ENCODE measurements around the gene VPS16.

Gene VPS16

GRCh38 chr20:2836035-2836434 lies 4.5 kb upstream of the VPS16 start:
- no peak for DNase-seq

GRCh38 chr20:2837221-2837960 lies 3.2 kb upstream of the VPS16 start:
- no peak for DNase-seq

- DNase-seq = no peak
Observed at GRCh38 chr20:2838170-2838797, 2.3 kb upstream of the VPS16 start.

- DNase-seq = no peak
Observed at GRCh38 chr20:2838847-2839671, 1.5 kb upstream of the VPS16 start.

- no peak for DNase-seq
Observed at GRCh38 chr20:2839732-2840137, 810 bp upstream of the VPS16 start.

GRCh38 chr20:2840967-2841531 lies 504 bp downstream of the VPS16 start:
- DNase-seq = peak in 1 of 2 experiments; percentile 28

GRCh38 chr20:2845607-2846006 lies 5.1 kb downstream of the VPS16 start:
- no peak for DNase-seq

- no peak for DNase-seq
Observed at GRCh38 chr20:2846698-2847097, 6.2 kb downstream of the VPS16 start.

- DNase-seq = no peak
Observed at GRCh38 chr20:2847802-2848201, 7.3 kb downstream of the VPS16 start.

- no peak for DNase-seq
Observed at GRCh38 chr20:2849529-2849928, 9.0 kb downstream of the VPS16 start.

GRCh38 chr20:2851086-2851485 lies 10.5 kb downstream of the VPS16 start:
- no peak for DNase-seq

- no peak for DNase-seq
Observed at GRCh38 chr20:2858591-2858990, 18.0 kb downstream of the VPS16 start.

GRCh38 chr20:2859330-2860121 lies 19.0 kb downstream of the VPS16 start:
- no peak for DNase-seq

- DNase-seq = no peak
Observed at GRCh38 chr20:2864626-2865025, 24.1 kb downstream of the VPS16 start.

- no peak for DNase-seq
Observed at GRCh38 chr20:2865101-2865500, 24.6 kb downstream of the VPS16 start.

- peak; percentile 37 to 70 for DNase-seq
Observed at GRCh38 chr20:2865630-2866029, 25.1 kb downstream of the VPS16 start.

- no peak for DNase-seq
Observed at GRCh38 chr20:2866236-2866635, 25.7 kb downstream of the VPS16 start.

- no peak for DNase-seq
Observed at GRCh38 chr20:2867081-2867864, 26.7 kb downstream of the VPS16 start.

GRCh38 chr20:2869381-2869780 lies 28.8 kb downstream of the VPS16 start:
- DNase-seq = no peak

GRCh38 chr20:2871111-2871465 lies 30.5 kb downstream of the VPS16 start:
- DNase-seq = no peak

GRCh38 chr20:2871661-2872458 lies 31.3 kb downstream of the VPS16 start:
- DNase-seq = peak in 1 of 2 experiments; percentile 15
